ENCODE measurements around the gene KCNQ1. TPM values are rescaled to one million over a fixed set of nuclear protein-coding genes. Genes with fewer than 3 reads are reported as not detected.

The KCNQ1 gene
- total RNA-seq, 1 donor from 2014 or later = 52.9 TPM

- TF ChIP-seq CTCF (IDR thresholded peaks at IDR 0.05) = no peak
- intact Hi-C loops (cut with DNase I) = no loop called here
- DNase-seq (peak; percentile 67), ATAC-seq (peak; percentile 54)
- peak overlapping the region; percentile 32 for H3K27ac ChIP-seq
- H3K27me3 ChIP-seq = no peaks in the 10 kb centered on the region
- no peaks in the 10 kb centered on the region for H3K9me3 ChIP-seq
- H3K36me3 ChIP-seq = no peaks in the 10 kb centered on the region
- peaks cover 30% of the 10 kb centered on the region for H3K4me1 ChIP-seq
- peak overlapping the region; percentile 15 for H3K4me3 ChIP-seq
Measured at GRCh38 chr11:2812371-2812991, 367.7 kb downstream of the KCNQ1 start.

GRCh38 chr11:2813141-2813908 is 368.5 kb downstream of the KCNQ1 start:
- TF ChIP-seq CTCF (IDR thresholded peaks at IDR 0.05) = no peak

GRCh38 chr11:2813968-2814367 is 369.2 kb downstream of the KCNQ1 start:
- H3K9me3 ChIP-seq = no peaks in the 10 kb centered on the region
- no peak for ATAC-seq
- no peak for DNase-seq
- no peaks in the 10 kb centered on the region for H3K36me3 ChIP-seq
- H3K27ac ChIP-seq = no peak overlapping the region
- no peak overlapping the region for H3K4me3 ChIP-seq
- no peaks in the 10 kb centered on the region for H3K27me3 ChIP-seq
- intact Hi-C loops (cut with DNase I) = no loop called here
- TF ChIP-seq CTCF (IDR thresholded peaks at IDR 0.05) = no peak
- H3K4me1 ChIP-seq = peaks cover 27% of the 10 kb centered on the region

More at GRCh38 chr11:2813141-2813908, 368.5 kb downstream of the KCNQ1 start:
- ATAC-seq (no peak), DNase-seq (peak; percentile 52)
- peaks cover 27% of the 10 kb centered on the region for H3K4me1 ChIP-seq
- no peak overlapping the region for H3K4me3 ChIP-seq
- no peaks in the 10 kb centered on the region for H3K9me3 ChIP-seq
- H3K27ac ChIP-seq = peak overlapping the region; percentile 32
- intact Hi-C loops (cut with DNase I) = no loop called here
- no peaks in the 10 kb centered on the region for H3K27me3 ChIP-seq
- H3K36me3 ChIP-seq = no peaks in the 10 kb centered on the region

GRCh38 chr11:2814751-2815150 is 369.9 kb downstream of the KCNQ1 start:
- H3K27ac ChIP-seq = no peak overlapping the region
- H3K4me1 ChIP-seq = peaks cover 27% of the 10 kb centered on the region
- H3K27me3 ChIP-seq = no peaks in the 10 kb centered on the region
- ATAC-seq (no peak), DNase-seq (peak; percentile 56)
- H3K4me3 ChIP-seq = no peak overlapping the region
- H3K36me3 ChIP-seq = no peaks in the 10 kb centered on the region
- intact Hi-C loops (cut with DNase I) = no loop called here
- no peak for TF ChIP-seq CTCF (IDR thresholded peaks at IDR 0.05)
- no peaks in the 10 kb centered on the region for H3K9me3 ChIP-seq

GRCh38 chr11:2815762-2816496 is 371.1 kb downstream of the KCNQ1 start:
- no peaks in the 10 kb centered on the region for H3K27me3 ChIP-seq
- H3K4me1 ChIP-seq = peaks cover 26% of the 10 kb centered on the region
- DNase-seq (peak; percentile 41), ATAC-seq (no peak)
- H3K9me3 ChIP-seq = no peaks in the 10 kb centered on the region
- no peak overlapping the region for H3K4me3 ChIP-seq
- intact Hi-C loops (cut with DNase I) = no loop called here
- TF ChIP-seq CTCF (IDR thresholded peaks at IDR 0.05) = no peak
- no peaks in the 10 kb centered on the region for H3K36me3 ChIP-seq
- no peak overlapping the region for H3K27ac ChIP-seq

Data from upper lobe of right lung (tissue), 1 donor.